Neutrophil (primary cell): ENCODE data around the gene TOB1.

ENCODE experiments used
- H3K27ac ChIP-seq: fragments of 200-600 bp; sonication (generic); 2 replicates; pipeline ENCODE4 v1.5.1; 2016; ENCODE audit warnings: mild to moderate bottlenecking, moderate library complexity
- H3K27me3 ChIP-seq: fragments of 200-600 bp; sonication (generic); 2 replicates; pipeline ENCODE4 v1.6.0; 2016; ENCODE audit warnings: mild to moderate bottlenecking
- H3K36me3 ChIP-seq: fragments of 200-600 bp; sonication (generic); 2 replicates; pipeline ENCODE4 v1.5.1; 2017
- H3K4me1 ChIP-seq, 2 experiments: fragments of 200-600 bp in 1 of 2; sonication (generic) in 1 of 2; 1 replicate in 1 of 2; 2 replicates in 1 of 2; pipeline versions ENCODE4 v1.5.1 to v1.6.1; 2013 to 2016; ENCODE audit warnings: low read depth in 1 of 2, low read length in 1 of 2, mild to moderate bottlenecking in 1 of 2, moderate library complexity in 1 of 2; ENCODE audit not compliant: control insufficient read depth in 1 of 2, insufficient read depth in 1 of 2
- H3K4me3 ChIP-seq, 2 experiments: fragments of 200-600 bp in 1 of 2; sonication (generic) in 1 of 2; 1 replicate in 1 of 2; 2 replicates in 1 of 2; pipeline ENCODE4 v1.5.1; 2013 to 2016; ENCODE audit warnings: low read depth in 1 of 2, low read length in 1 of 2, mild to moderate bottlenecking in 1 of 2, moderate library complexity in 1 of 2
- H3K9me3 ChIP-seq: fragments of 200-600 bp; sonication (generic); 2 replicates; pipeline ENCODE4 v1.5.1; 2016
- CTCF ChIP-seq: fragments of 200-600 bp; sonication (generic); IDR thresholded peaks from 2 replicates; pipeline ENCODE4 v1.5.1; 2016; ENCODE audit warnings: antibody characterized with exemption

Gene TOB1

DNA sequence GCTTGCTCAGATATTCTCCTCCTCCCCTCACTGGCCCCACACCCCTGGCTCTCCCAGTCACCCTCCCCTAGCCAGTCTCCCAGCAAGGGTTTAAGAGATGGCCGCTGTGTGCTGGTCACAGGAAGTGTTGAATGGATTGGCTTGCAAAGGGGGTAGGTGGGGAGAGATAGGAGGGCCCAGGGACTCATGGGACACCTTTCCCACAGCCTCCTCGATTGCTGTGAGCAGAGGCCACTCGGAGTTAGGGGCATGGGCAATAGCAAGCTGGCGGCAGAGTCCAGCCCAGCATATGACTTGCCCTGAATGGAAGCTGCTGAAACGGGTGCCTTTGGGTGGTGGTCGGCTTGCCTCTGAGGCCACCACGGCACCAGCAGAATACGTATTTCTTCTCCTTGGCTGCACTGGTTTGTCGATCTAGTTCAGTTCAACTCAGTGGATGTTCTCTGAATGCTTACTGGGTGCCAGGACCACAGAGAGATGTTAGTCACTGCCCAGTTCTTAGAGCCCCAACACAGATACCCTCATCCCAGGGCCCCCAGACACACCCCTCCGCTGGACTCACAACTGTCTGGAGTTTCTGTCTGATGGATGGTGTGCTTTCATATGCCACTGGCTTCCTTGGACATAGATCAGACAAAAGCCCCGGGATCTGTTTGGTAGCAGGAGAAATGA is 24.7 kb downstream of the TOB1 start:
- TF ChIP-seq CTCF = no peak
- H3K27ac ChIP-seq = no peak overlapping the region
- H3K4me3 ChIP-seq = no peak overlapping the region
- no peaks in the 10 kb centered on the region for H3K4me1 ChIP-seq
- H3K36me3 ChIP-seq = no peaks in the 10 kb centered on the region
- H3K9me3 ChIP-seq = no peaks in the 10 kb centered on the region
- H3K27me3 ChIP-seq = no peaks in the 10 kb centered on the region

DNA sequence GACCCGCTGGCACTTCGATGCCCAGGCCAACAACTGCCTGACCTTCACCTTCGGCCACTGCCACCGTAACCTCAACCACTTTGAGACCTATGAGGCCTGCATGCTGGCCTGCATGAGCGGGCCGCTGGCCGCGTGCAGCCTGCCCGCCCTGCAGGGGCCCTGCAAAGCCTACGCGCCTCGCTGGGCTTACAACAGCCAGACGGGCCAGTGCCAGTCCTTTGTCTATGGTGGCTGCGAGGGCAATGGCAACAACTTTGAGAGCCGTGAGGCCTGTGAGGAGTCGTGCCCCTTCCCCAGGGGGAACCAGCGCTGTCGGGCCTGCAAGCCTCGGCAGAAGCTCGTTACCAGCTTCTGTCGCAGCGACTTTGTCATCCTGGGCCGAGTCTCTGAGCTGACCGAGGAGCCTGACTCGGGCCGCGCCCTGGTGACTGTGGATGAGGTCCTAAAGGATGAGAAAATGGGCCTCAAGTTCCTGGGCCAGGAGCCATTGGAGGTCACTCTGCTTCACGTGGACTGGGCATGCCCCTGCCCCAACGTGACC is 25.8 kb downstream of the TOB1 start:
- TF ChIP-seq CTCF = no peak
- H3K4me3 ChIP-seq = no peak overlapping the region

GRCh38 chr17:50839591-50840310 is 26.4 kb downstream of the TOB1 start:
- TF ChIP-seq CTCF = no peak
- Histone ChIP-seq H3K4me3 (no peak overlapping the region), H3K4me1 (no peaks in the 10 kb centered on the region), H3K27ac (no peak overlapping the region), H3K9me3 (no peaks in the 10 kb centered on the region), H3K36me3 (no peaks in the 10 kb centered on the region), H3K27me3 (peaks cover 15% of the 10 kb centered on the region)

More for the DNA sequence above, 25.8 kb downstream of the TOB1 start:
- H3K27ac ChIP-seq = no peak overlapping the region
- no peaks in the 10 kb centered on the region for H3K36me3 ChIP-seq
- peaks cover 9% of the 10 kb centered on the region for H3K27me3 ChIP-seq
- no peaks in the 10 kb centered on the region for H3K4me1 ChIP-seq
- no peaks in the 10 kb centered on the region for H3K9me3 ChIP-seq

DNA sequence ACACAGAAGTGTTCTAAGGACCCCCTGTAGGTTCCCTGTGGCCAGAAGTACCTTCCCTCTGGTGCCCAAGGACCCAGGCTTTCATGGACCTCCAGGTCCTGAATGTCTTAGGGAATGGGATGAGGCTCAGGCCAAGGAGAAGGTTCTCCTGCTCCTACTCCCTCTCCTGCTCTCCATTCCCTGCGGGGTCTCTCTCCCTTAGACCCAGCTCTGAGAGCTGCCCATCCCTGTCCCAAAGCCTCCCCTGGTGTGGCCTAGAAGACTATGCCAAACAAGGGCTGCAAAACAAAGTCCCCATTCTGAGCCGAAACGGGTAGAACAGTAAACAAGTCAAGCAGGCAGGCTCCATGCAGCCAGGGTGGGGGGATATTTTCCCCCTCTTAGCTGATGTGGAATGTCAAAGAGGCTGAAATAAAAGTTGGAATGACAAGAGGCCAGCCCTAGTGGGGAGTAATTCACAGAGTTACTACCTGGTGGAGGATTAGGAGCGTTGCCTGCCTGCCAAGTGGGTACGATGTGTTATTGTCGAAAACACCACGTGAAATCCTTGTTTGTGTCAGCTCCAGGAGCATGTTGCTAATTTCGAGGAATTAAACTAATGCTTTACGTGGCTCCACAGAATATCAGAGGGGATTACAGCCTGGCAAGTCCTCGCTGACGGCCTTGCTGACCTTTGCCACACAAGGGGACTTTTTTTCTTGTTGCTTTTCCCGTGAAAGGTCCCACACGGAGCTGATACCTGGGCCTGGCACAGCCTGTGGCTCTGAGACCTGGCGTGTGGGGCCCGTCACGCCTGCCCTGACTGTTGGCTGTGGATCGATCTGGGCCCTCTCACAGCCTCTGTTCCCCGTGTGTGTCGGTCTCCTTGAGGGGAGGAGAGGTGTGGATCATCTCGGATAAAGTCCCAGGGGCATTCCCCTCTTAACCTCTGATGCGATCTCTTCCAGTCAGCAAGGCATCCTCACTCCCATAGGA is 27.9 kb downstream of the TOB1 start:
- Histone ChIP-seq H3K27me3 (peaks cover 25% of the 10 kb centered on the region), H3K9me3 (no peaks in the 10 kb centered on the region), H3K27ac (no peak overlapping the region), H3K36me3 (no peaks in the 10 kb centered on the region), H3K4me1 (no peaks in the 10 kb centered on the region), H3K4me3 (no peak overlapping the region)
- TF ChIP-seq CTCF = no peak

- no peak for TF ChIP-seq CTCF
- no peaks in the 10 kb centered on the region for H3K4me1 ChIP-seq
Observed at GRCh38 chr17:50837286-50837979, 28.7 kb downstream of the TOB1 start.

More at GRCh38 chr17:50837286-50837979, 28.7 kb downstream of the TOB1 start:
- H3K9me3 ChIP-seq = no peaks in the 10 kb centered on the region
- no peak overlapping the region for H3K27ac ChIP-seq
- H3K27me3 ChIP-seq = peaks cover 25% of the 10 kb centered on the region
- no peak overlapping the region for H3K4me3 ChIP-seq
- no peaks in the 10 kb centered on the region for H3K36me3 ChIP-seq
